Fibroblast of skin of abdomen (primary cell): ENCODE results near the gene CLMN.
"Not testable (repeated sequence)": the region's sequence is repeated elsewhere in the genome, so short reads cannot be mapped to it uniquely, and the experiment has no call there.

Experiments used
- DNase-seq: peaks from one replicate; pipeline ENCODE4 v3.0.0-alpha.2; 2013

CLMN gene

DNA sequence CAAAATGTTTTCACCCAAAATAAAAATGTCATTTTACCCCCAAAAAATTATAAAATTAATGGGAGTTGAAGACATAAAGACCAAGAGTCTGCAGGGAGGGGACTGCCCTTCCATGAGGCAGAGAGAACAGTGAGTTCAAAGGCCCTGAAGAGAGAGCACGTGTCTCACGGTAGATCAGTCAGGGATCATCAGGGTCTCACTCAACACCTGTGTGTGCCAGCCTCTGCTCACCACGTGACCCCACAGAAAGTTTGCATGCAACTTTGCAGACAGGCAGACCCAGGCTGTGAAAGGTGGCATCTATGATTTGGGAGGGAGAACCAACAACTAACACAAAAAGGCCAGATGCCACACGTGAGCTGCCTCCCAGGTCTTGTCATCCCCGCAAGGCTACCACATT lies 33.1 kb downstream of the CLMN start:
- no peak for DNase-seq

DNA sequence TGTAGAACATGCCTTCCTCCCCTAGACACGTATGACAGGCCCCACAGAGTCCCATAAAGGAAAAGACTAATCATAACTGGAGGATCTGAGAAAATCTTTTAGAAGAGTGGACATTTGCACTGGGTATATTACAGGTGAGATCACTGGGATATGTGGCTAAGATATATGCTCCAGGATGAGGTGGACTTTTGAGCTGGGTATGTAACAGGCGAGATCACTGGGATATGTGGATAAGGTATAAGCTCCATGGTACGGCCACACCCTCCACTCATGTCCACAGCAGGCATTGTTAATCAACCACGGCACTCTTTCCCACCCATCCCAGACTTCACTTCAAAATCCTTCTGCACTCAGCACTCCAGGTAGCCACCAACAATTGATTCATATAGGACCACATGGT lies 34.1 kb downstream of the CLMN start:
- DNase-seq, result no peak

DNA sequence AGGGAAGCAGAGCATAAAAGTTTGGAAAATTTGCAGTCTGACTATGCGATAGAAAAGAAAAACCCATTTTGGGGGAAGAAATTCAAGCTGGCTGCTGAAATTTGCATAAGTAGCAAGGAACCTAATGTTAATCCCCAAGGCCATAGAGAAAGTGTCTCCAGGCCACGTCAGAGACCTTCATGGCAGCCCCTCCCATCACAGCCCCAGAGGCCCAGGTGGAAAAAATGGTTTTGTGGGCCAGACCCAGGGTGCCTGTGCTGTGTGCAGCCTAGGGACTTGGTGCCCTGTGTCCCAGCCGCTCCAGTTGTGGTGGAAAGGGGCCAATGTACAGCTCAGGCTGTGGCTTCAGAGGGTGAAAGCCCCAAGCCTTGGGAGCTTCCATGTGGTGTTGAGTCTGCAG lies 35.9 kb downstream of the CLMN start:
- not testable (repeated sequence) for DNase-seq

DNA sequence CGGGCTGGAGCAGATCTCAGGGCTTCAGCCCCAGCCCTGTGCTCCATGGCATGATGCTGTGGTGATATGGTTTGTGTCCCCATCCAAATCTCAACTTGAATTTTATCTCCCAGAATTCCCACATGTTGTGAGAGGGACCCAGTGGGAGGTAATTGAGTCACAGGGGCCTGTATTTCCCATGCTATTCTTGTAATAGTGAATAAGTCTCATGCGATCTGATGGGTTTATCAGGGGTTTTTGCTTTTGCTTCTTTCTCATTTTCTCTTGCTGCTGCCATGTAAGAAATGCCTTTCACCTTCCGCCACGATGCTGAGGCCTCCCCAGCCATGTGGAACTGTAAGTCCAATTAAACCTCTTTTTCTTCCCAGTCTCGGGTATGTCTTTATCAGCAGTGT lies 36.7 kb downstream of the CLMN start:
- DNase-seq, result not testable (repeated sequence)

DNA sequence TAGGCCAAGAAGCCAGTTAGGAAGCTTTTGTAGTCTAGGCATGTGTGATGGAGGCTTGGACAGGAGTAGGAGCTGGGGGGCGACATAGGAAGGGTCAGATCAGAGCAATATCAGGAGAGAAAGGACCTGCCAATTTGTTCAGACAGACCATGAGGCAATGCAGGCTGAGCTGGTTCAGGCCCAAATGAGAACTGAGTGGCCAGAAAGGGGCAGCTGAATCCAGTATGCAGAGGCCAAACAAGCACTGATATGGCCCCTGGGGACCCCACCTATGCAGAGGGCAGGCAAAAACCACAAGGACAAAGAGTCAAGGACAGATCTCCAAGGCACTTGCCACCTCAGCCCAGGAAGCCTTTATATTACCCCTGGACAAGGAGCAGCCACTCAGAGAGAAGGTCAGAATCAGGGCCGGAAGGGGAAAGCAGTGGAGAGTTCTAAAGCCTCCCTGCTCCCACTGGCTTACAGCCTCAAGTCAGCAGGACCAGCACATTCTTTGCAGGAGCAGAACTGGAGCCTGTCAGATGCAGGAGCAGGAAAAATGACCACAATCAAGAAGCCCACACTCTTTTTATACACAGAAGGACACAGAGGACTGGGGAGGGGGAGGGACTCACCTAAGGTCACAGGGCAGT lies 37.2 kb downstream of the CLMN start:
- no peak for DNase-seq

DNA sequence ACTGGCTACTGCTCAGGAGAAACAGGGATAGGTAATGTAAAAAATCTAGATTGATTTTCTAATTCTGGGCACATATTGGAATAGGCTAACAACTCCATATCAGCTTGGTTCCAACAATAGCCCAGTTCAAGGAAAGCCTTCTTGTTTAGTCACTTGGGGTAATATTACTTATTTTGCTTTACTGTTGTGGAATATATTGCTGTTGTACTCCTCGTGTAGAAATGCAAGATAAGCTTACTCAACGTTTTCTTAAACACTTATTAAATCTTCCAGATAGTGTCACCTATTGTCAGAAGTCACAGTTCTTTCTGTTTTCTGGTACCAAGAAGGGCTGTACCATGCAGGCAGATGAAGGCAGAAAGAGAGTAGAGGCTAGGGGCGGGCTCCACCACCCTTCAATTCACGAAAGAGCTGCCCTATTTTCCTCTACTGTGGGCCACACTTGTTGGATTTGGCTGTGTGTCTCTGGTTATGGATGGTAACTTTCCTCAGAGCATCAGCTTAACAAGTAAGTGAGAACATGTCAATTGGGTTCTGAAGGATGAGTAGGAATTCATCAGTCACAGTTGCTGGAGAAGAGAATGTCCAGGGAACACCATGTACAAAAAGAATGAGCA lies 38.0 kb downstream of the CLMN start:
- DNase-seq, result no peak

DNA sequence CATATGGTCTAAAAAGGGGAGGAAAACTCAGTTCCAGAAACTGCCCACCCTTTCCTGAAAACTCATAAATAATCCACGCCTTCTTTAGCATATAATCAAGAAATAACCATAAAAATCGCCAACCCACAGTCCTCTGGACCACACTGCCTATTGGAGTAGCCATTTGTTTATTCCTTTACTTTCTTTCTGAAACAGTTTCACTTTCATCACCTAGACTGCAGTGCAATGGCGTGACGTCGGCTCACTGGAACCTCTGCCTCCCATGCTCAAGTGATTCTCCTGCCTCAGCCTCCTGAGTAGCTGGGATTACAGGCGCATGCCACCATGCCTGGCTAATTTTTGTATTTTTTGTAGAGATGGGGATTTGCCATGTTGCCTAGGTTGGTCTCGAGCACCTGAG lies 44.2 kb downstream of the CLMN start:
- DNase-seq, result no peak

DNA sequence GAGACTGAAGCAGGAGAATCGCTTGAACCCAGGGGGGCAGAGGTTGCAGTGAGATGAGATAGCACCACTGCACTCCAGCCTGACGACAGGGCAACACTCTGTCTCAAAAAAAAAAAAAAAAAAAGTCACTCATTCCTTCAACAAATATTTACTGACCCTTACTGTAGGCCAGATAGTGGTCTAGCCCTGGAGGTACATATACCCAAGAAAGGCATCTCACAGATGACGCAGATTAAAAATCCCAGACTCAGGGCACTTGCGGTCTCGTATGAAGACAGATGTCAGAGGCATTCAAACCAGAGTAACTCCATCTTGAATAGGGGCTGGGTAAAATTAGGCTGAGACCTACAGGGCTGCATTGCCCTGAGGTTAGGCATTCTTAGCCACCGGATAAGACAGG lies 44.8 kb downstream of the CLMN start:
- no peak for DNase-seq

DNA sequence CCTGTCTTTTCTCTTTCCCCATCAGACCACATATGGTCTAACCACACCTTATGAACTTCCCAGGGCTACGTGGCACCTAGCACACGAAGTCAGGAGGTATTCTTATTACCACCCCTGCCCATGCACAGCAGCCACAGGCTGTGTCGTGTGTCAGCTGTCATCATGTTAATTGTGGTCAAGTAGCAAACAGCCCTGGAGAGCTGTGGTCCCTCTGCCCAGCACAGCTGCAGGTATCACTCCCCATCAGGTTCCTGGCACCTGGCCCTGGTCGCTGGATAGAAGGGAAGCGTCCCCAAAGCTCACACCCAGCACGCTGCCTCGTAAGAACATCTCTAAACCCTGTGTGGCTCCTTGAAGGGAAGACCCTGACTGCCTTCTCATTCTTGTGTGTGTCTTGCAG lies 45.4 kb downstream of the CLMN start:
- DNase-seq, result no peak

DNA sequence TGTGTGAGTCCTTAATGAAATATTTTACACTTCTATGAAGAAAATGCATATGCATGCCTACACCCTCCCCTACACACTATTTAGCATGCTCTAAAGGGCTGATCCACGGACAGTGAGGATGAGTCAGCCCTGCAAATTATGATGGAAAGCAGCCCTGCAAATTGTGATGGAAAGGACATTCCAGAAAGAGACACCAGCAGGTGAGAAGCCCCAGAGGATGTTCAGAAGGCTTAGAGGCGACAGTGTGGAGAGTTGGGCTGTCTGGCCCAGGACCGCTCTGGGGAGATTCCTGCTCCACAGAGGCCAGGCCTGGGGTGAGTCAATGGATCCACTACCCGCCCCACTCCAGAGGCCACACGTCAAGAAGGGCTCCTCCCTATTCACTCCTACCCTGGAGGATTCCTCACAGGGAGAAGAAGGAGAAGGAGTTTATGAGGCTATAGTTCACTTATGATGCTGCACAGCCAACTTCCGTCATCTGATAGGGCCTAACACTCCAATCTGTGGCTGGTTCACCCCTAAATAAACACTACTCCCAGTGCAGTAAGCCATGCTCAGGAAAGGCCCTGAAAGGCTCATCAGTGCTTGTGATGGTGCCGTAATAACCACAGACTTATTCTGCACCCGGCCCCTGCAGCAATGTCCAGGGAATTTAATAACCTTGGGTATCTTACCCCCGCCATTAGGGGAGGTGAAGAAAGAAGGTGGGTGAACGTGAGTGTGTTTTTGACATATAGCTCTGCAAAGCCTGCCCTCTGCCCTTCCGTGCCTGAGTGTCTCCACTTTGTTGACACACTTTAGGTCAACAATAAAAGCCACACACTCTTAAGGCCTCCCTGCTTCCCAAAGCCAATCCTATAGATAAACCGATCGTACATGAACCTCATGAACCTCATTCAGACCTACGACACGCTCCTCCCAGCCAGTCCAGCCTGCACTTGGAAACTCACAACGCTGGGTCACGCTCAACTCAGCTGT lies 46.4 kb downstream of the CLMN start:
- DNase-seq, result peak; percentile 61

DNA sequence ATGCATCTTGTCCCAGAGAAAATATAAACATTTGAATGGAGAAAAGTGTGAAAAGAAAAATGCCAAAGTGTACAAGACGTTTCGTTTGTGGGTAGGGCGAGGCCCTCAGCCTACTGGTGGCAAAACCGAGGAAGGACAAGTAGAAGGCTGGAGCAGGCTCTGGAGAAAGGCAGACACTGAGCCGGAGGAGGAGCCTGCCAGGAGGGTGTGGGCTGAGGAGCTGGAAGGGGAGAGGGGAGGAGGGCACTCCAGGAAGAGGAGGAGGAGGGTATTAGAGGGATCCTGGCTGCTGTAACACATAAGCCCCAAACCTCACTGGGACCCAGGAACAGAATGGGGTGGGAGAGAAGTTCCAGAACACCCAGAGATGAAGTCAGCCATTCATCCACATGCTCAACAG lies 47.7 kb downstream of the CLMN start:
- no peak for DNase-seq

DNA sequence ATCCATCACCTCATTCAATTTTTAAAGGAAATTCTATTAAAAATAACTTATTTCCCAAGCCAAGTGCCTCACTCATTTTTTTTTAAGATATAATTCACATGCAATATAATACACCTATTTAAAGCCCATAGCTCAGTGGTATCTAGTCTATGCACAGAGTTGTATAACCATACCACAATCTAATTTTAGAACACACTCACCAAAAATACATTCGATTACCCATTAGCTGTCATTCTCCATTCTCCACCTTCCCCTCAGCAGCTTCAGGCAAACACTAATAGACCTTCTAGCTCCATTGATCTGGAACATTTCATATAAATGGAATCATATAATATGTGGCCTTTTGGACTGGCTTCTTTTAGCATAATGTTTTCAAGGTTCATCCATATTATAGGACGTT lies 49.5 kb downstream of the CLMN start:
- no peak for DNase-seq

DNA sequence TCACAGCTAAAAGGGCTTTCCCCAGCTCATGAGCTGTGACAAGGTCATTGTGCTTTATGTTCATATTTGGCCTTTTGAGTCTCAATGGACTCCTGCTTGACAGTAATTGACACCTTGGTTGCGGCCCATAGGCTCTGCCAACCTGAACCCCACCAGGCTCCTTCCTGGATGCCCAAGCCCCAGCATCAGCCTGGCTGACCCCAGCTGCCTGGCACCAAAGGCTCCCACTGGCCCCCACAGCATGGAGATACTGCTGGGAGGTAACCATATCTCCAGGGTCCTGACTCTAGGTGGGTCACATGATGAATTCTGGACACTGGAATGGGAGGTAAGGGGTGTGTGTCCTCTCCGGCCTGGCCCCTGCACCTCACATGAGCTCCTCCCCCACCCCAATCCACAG lies 50.2 kb downstream of the CLMN start:
- DNase-seq, result no peak

DNA sequence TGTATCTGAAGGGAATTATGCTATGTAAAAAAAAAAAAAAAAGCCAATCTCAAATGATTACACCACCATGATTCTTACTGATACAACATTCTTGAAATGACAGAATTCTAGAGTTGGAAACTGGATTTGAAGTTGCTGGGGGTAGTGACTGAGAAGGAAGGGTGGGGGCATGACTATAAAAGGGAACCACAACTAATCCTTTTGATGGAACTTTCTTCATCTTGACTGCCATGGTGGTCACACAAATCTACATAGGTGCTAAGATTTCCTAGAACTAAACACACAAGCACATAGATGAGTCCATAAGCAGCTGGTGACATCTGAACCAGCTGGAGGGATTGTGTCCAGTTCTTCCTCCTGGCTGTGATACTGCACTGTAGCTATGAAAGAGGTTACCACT lies 51.4 kb downstream of the CLMN start:
- no peak for DNase-seq

DNA sequence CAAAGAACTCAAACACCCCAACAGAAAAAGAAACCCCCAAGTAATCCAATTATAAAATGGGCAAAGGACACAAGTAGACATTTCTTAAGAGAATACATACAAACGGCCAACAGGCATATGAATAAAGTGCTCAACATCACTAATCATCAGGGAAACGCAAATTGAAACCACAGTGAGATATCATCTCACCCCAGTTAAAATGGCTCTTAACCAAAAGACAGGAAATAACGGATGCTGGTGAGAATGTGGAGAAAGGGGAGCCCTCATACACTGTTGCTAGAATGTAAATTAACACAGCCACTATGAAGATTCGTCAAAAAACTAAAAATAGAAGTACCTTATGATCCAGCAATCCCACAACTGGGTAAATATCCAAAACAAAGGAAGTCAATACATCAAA lies 52.4 kb downstream of the CLMN start:
- DNase-seq, result no peak

DNA sequence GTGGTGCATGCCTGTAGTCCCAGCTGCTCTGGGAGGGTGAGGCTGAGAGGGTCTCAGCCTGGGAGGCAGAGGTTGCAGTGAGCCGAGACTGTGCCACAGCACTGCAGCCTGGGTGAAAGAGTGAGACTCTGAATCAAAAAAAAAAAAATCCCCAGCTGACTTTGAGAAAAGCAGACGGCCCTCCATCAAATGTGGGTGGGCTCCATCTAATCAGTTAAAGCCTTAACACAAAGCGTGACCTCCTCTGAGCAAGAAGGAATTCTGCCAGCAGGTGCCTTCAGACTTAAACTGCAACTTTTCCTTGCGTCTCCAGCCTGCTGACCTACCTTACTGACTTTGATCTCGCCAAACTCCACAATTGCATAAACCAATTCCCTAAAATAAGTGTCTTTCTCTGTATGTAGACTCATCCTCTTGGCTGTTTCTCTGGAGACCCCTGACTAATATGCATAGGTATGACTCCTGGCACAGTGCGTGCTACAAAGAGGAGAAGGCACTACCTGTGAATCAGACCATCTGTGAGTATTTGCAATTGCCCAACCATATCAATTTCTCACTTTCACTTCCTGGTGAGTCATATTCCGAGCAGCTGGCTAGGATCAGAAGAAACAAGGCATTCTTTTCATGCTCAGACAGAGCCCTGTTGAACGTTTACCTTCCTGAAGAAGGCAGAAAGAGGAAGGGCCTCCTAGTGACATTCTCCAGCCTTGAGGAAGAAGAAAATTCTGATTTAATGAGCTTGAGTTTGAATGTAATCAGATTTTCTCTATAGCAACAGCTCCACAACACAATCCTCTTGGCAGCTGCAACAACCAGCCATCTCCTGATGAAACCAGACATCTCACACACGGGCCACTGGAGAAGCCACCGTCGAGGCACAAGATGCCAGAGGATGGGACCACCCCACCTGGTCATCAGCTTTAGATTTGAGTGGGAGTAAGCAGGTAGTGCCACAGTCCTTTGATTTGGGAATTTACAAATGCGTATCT lies 54.3 kb downstream of the CLMN start:
- DNase-seq, result peak; percentile 98

DNA sequence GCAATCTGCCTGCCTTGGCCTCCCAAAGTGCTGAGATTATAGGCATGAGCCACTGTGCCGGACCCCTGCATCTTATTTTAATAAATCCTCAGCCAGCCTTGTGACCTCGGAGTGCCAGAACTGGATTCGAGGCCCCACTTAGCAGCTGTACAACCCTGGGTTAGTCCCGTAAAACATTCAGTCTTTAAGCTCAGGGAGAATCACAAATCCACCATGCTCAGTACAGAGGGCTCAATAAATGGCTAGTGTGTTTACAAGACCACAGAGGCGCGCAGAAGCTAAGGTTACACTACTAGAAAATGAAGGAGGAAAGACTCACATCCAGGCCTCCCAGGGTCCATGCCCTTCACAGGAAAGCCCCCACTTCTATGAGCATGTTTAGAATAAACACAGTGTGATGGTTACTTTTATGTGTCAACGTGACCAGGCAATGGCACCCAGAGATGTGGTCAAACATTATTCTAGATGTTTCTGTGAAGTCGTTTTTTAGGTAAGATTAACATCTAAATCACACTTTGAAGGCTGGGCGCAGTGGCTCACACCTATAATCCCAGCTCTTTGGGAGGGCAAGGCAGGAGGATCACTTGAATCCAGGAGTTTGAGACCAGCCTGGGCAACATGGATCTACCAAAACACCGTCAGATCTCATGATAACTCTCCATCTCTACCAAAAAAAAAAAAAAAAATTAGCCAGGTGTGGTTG lies 55.3 kb downstream of the CLMN start:
- no peak for DNase-seq

DNA sequence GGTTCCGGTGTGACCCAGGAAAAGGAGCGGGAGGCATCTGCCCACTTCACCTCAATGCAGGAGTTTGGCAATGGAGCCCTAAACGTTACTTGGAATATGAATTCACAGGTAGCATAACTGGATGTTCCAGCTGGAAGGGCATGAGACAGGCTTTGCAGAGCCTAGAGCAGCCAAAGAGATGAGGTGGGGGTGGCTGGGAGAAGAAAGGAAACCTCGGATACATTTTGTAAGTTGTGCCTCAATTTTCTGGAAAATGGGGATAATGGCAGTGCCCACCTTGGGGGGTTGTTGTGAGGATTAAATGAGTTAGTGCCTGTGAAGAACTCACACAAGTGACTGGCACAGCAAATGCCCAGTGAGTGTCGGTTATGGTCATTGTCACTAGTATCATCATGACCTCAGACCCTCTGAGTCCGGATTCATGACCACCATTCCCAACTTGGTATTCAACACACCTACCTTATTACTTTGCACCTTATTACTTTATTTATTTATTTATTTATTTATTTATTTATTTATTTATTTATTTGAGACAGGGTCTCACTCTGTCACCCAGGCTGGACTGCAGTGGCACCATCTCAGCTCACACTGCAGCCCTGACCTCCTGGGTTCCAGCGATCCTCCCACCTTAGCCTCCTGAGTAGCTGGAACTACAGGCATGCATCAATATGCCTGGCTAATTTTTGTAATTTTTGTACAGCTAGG lies 56.0 kb downstream of the CLMN start:
- no peak for DNase-seq

DNA sequence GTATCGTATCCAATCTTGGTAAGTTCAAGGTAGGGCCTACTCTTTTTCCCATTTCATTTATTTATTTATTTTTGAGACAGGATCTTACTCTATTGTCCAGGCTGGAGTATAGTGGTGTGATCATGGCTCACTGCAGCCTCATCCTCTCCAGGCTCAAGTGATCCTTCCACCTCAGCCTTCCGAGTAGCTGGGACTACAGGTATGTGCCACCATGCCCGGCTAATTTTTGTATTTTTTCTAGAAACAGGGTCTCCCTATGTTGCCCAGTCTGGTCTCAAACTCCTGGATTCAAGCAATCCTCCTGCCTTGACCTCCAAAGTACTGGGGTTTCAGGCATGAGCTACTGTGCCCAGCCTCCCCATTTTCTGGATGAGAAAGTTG lies 57.2 kb downstream of the CLMN start:
- no peak for DNase-seq

DNA sequence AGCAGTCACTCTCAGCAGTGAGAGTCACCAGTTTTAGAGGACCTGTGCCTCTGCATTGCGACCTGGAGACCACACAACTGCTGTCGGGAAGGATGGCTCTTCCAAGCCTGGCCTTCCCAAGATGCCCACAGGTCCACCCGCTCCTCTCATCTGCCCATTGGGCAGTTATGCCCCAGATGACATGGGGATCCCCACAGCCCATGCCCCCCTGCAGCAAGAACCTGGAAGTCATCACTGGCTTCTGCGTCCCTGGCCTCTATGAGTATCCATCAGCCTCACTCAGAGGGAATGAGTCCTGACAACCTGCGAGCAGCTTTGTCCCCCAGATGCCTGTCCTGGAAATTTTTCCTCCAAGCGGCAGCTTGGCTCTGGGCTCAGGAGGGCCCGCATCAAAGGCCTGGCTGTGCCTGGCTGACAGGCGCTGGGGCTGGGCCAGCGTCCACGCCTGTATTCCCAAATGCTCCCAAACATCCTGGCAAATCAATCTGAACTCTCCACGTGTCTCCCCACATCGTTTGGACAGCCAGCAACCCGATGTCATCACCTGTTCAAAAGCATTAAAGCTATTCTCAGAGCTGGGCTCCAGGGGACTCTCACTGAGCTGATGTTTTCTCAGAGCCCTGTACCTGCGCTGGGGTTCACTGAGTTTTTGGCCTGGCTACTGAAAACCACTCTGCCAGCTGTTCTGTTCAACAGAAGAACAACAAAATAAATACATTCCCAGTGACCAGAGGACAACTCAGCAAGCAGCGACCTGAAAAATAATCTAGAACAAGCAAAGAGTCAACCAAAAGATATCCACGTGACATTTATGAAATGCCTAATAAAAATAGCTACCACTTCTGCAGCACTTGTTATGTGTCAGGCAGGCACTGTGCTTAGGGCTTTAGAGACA lies 57.8 kb downstream of the CLMN start:
- no peak for DNase-seq
